LNCaP clone FGC (cell line): ENCODE measurements around the gene MRPS33.
"Not testable (repeated sequence)": the region's sequence is repeated elsewhere in the genome, so short reads cannot be mapped to it uniquely, and the experiment has no call there.

Experiments used
- DNase-seq: peaks from one replicate; pipeline ENCODE4 v3.0.0-alpha.2; 2011; ENCODE audit warnings: low read depth
- H3K4me3 ChIP-seq: 2 replicates; pipeline ENCODE4 v1.5.1; 2011; ENCODE audit warnings: mild to moderate bottlenecking, low read depth, low read length, control low read depth
- CTCF ChIP-seq: IDR thresholded peaks from 2 replicates; pipeline ENCODE4 v1.5.1; 2012; ENCODE audit warnings: mild to moderate bottlenecking; ENCODE audit not compliant: control insufficient read depth, insufficient read depth; ENCODE audit errors: extremely low read depth

MRPS33 gene

GRCh38 chr7:140972876-140973829 is 41.6 kb downstream of the MRPS33 start:
- no peak for TF ChIP-seq CTCF
- H3K4me3 ChIP-seq, result no peak overlapping the region
- no peak for DNase-seq

DNA sequence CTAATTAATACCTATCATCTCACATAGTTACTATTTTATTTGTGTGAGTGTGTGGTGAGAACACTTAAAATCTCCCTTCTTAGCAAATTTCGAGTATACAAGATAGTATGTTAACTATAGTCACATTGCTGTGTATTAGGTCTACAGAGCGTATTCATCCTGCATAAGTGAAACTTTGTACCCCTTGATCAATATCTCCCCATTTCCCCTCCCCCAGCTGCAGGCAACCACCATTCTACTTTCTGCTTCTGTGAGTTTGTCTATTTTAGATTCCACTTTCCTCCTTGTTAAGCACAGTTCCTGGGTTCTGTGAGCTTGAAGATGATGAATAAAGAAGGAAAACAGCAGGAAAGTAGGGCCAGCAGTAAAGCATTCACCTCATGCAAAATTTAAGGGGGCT is 42.4 kb downstream of the MRPS33 start:
- no peak for TF ChIP-seq CTCF
- DNase-seq, result no peak
- no peak overlapping the region for H3K4me3 ChIP-seq

- DNase-seq, result no peak
- no peak overlapping the region for H3K4me3 ChIP-seq
- TF ChIP-seq CTCF, result no peak
Observed at GRCh38 chr7:140967438-140967837, 47.3 kb downstream of the MRPS33 start.

DNA sequence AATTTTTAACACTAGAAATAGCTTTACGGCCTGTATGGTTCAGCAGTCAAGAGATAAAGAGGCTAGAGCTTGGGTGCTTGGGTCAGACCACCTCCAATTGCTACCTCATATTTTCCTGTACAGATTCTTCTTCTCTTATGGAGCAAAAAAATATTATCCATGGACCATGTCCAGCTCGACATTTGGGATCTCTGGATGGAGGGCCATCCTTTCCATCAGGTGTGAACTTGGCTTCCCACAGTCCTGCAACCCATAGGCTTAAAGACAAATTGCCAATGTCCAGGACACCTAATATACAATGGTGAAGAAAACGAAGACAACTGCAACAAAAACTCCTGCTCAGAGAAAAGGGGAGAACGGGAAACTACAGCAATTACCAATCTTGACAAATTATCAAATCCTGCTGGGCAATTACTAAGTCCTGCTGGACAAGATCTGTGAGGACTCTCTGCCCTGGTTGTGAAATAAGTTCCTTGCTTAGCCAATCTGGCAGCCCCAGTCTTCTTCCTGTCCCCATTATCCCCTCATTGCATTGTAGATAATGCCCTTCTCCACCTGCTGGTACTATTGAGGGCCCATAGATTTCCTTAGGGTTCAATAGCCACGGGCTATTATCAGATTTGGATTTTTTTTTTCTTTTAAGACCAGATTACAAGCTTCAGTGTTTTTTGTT is 48.1 kb downstream of the MRPS33 start:
- no peak overlapping the region for H3K4me3 ChIP-seq
- TF ChIP-seq CTCF, result no peak
- DNase-seq, result no peak

DNA sequence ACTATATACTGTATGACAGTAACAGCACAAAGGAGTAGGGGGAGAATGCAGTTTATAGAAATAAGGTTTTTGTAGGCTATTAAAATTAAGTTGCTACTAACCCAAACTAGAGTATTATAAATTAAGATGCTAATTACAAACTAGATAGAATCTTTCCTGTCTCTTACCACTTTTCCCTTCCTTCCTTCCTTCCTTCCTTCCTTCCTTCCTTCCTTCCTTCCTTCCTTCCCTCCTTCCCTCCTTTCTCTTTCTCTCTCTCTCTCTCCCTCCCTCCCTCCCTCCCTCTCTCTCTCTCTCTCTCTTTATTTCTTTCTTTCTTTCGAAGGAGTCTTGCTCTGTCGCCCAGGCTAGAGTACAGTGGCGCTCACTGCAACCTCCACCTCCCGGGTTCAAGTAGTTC is 53.6 kb downstream of the MRPS33 start:
- no peak for DNase-seq
- no peak overlapping the region for H3K4me3 ChIP-seq
- no peak for TF ChIP-seq CTCF

GRCh38 chr7:140956997-140957396 is 57.8 kb downstream of the MRPS33 start:
- DNase-seq, H3K4me3 ChIP-seq: not testable (repeated sequence)
